CD14-positive monocyte (primary cell): Measurements from ENCODE around the gene WDR4. TPM values are rescaled to one million over a fixed set of nuclear protein-coding genes. Genes with fewer than 3 reads are reported as not detected.
"Not testable (repeated sequence)": the region's sequence is repeated elsewhere in the genome, so short reads cannot be mapped to it uniquely, and the experiment has no call there.

ENCODE experiments used
- DNase-seq, 3 donors: peaks; one replicate each; pipeline ENCODE4 v3.0.0-alpha.2; 2011 to 2022
- H2AFZ ChIP-seq: 2 replicates; pipeline ENCODE4 v1.6.0; 2012; ENCODE audit warnings: mild to moderate bottlenecking, low read depth, low read length, inconsistent platforms; ENCODE audit not compliant: insufficient read depth, poor library complexity, severe bottlenecking
- H3K27ac ChIP-seq, 2 donors: 1 replicate in 1 of 2; 2 replicates in 1 of 2; pipeline ENCODE4 v1.5.1; 2012 to 2013; ENCODE audit warnings: low read length in 2 of 2, control low read depth in 1 of 2, inconsistent platforms in 1 of 2, low read depth in 1 of 2, mild to moderate bottlenecking in 1 of 2
- H3K27me3 ChIP-seq, 2 donors: one replicate each; pipeline versions ENCODE4 v1.6.0 to v1.6.1; 2011 to 2013; ENCODE audit warnings: low read length in 2 of 2; ENCODE audit not compliant: control insufficient read depth in 2 of 2, insufficient read depth in 2 of 2
- H3K36me3 ChIP-seq, 2 donors: replicated peaks in 1 of 2; 1 replicate in 1 of 2; 2 replicates in 1 of 2; pipeline versions ENCODE4 v1.5.1 to v1.6.1; 2012 to 2013; ENCODE audit warnings: low read length in 2 of 2, control low read depth in 1 of 2, inconsistent platforms in 1 of 2, mild to moderate bottlenecking in 1 of 2; ENCODE audit not compliant: insufficient read depth in 2 of 2, control insufficient read depth in 1 of 2
- H3K4me1 ChIP-seq, 2 donors: 1 replicate in 1 of 2; 2 replicates in 1 of 2; pipeline versions ENCODE4 v1.5.1 to v1.6.1; 2012 to 2013; ENCODE audit warnings: low read length in 2 of 2, control low read depth in 1 of 2, inconsistent platforms in 1 of 2, mild to moderate bottlenecking in 1 of 2, moderate library complexity in 1 of 2; ENCODE audit not compliant: insufficient read depth in 2 of 2, control insufficient read depth in 1 of 2
- H3K4me2 ChIP-seq: replicated peaks from 2 replicates; pipeline ENCODE3; 2012; ENCODE audit warnings: low read length, moderate library complexity, mild to moderate bottlenecking; ENCODE audit not compliant: poor library complexity, severe bottlenecking; ENCODE audit errors: extremely low read depth
- H3K4me3 ChIP-seq, 3 experiments: fragments of 200-600 bp in 1 of 3; sonication (generic) in 1 of 3; replicated peaks in 1 of 3; 1 replicate in 2 of 3; 2 replicates in 1 of 3; pipeline ENCODE4 v1.5.1; 2011 to 2013; ENCODE audit warnings: low read length in 3 of 3, mild to moderate bottlenecking in 3 of 3, control low read depth in 2 of 3, low read depth in 2 of 3, inconsistent platforms in 1 of 3, moderate library complexity in 1 of 3
- H3K79me2 ChIP-seq: 2 replicates; pipeline ENCODE4 v1.6.0; 2012; ENCODE audit warnings: mild to moderate bottlenecking, control low read depth, inconsistent platforms, low read length, moderate library complexity; ENCODE audit not compliant: insufficient read depth
- H3K9ac ChIP-seq: 2 replicates; pipeline ENCODE4 v1.6.0; 2017; ENCODE audit warnings: low read length, mild to moderate bottlenecking; ENCODE audit not compliant: insufficient read depth, poor library complexity, severe bottlenecking
- H3K9me3 ChIP-seq, 2 donors: replicated peaks in 1 of 2; 1 replicate in 1 of 2; 2 replicates in 1 of 2; pipeline versions ENCODE4 v1.5.1 to v1.6.1; 2012 to 2013; ENCODE audit warnings: low read length in 2 of 2, control low read depth in 1 of 2; ENCODE audit not compliant: control insufficient read depth in 1 of 2, insufficient read depth in 1 of 2
- H4K20me1 ChIP-seq: 2 replicates; pipeline ENCODE4 v1.6.0; 2012; ENCODE audit warnings: mild to moderate bottlenecking, low read length, control low read depth, moderate library complexity; ENCODE audit not compliant: insufficient read depth
- H3K27ac Mint-ChIP-seq, 7 donors: one replicate each; pipeline ENCODE4 v1.8.0; 2020; ENCODE audit warnings: mild to moderate bottlenecking in 7 of 7, mixed read lengths in 7 of 7, moderate library complexity in 6 of 7, inconsistent platforms in 2 of 7
- H3K27me3 Mint-ChIP-seq, 3 donors: one replicate each; pipeline ENCODE4 v1.8.0; 2021 to 2022; ENCODE audit warnings: low read depth in 3 of 3, mild to moderate bottlenecking in 3 of 3, mixed read lengths in 3 of 3, moderate library complexity in 3 of 3, inconsistent platforms in 1 of 3
- H3K36me3 Mint-ChIP-seq, 2 donors: one replicate each; pipeline ENCODE4 v1.8.0; 2020; ENCODE audit warnings: mixed read lengths in 2 of 2, inconsistent platforms in 1 of 2, mild to moderate bottlenecking in 1 of 2
- H3K4me1 Mint-ChIP-seq: one replicate; pipeline ENCODE4 v1.8.0; 2020; ENCODE audit warnings: mild to moderate bottlenecking, mixed read lengths
- H3K4me3 Mint-ChIP-seq, 2 donors: one replicate each; pipeline ENCODE4 v1.8.0; 2020; ENCODE audit warnings: mild to moderate bottlenecking in 2 of 2, mixed read lengths in 2 of 2, moderate library complexity in 1 of 2
- H3K9me3 Mint-ChIP-seq, 7 donors: one replicate each; pipeline ENCODE4 v1.8.0; 2020 to 2022; ENCODE audit warnings: mixed read lengths in 7 of 7, mild to moderate bottlenecking in 6 of 7, moderate library complexity in 6 of 7, inconsistent platforms in 2 of 7
- WGBS: methylation state at CpG from one replicate; pipeline ENCODE4 v1.1.5; 2013; ENCODE audit warnings: missing lambda C conversion rate; ENCODE audit not compliant: insufficient coverage; 5-methylcytosine and 5-hydroxymethylcytosine counted together
- intact Hi-C, 2 donors: fragments of 100-400 bp; cut with micrococcal nuclease; formaldehyde crosslinking; loops; one replicate each; pipeline versions ENCODE4 v1.15.0 to v1.15.1; 2023
- polyA plus RNA-seq, 3 donors: library from polyadenylated mRNA; depleted of rRNA in 1 of 3; unstranded in 2 of 3; stranded (reverse) in 1 of 3; fragments of 300-500 nt in 2 of 3; fragments of >200 nt in 1 of 3; fragmentation: Illumina TruSeq in 2 of 3; gene quantifications; 1 replicate in 2 of 3; 2 replicates in 1 of 3; pipeline ENCODE4 v1.2.3, GENCODE V29; 2012 to 2021
- TF ChIP-seq, protein P1 (sequence below): fragments of 200-600 bp; IDR thresholded peaks from one replicate; pipeline ENCODE4 v1.8.0; 2022; ENCODE audit warnings: antibody characterized with exemption, mild to moderate bottlenecking

WDR4 gene
- polyA plus RNA-seq, 3 donors: 2.9 to 7.0 (median 3.6) TPM

DNA sequence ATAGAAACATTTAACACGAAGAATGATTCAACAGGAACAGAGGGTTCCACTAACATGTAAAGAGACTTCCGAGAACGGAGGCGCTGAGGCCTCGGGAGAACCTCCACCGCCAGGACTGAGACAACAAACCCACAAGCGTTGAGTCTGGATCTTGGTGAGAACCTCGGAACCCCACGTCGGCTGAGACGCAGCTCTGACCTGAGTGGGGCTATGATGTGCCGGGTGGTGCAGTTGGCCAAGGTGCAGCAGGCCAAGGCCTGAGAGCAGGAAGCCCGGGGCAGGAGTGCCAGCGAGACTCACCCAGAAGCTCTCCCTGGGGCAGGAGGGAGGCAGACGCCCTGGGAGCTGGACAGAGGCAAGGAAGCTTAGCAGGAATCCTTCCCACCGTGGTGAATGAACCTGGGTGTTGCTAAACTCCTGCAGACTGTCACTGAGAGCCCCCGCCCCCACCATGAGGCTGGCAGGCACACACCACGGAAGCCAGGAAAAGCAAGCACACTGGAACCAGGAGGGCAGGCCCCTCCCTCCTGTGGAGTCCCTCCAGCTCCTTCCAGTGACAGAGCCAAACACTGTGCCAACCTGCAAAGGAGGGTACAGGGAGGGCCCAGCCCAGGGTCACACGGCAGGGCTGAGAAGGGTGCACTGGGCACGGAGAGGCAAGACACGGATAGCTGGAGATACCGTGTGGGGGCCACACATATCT lies 34.8 kb downstream of the WDR4 start:
- H3K79me2 ChIP-seq: peaks cover 6% of the 10 kb centered on the region
- H3K36me3 Mint-ChIP-seq: peaks cover 68 to 72% of the 10 kb centered on the region in 2 donors
- WGBS: 95% methylated on average over 19 of the region's 22 CpGs
- no peak overlapping the region for H3K4me2 ChIP-seq
- H2AFZ ChIP-seq: no peak overlapping the region
- TF ChIP-seq, protein P1, sequence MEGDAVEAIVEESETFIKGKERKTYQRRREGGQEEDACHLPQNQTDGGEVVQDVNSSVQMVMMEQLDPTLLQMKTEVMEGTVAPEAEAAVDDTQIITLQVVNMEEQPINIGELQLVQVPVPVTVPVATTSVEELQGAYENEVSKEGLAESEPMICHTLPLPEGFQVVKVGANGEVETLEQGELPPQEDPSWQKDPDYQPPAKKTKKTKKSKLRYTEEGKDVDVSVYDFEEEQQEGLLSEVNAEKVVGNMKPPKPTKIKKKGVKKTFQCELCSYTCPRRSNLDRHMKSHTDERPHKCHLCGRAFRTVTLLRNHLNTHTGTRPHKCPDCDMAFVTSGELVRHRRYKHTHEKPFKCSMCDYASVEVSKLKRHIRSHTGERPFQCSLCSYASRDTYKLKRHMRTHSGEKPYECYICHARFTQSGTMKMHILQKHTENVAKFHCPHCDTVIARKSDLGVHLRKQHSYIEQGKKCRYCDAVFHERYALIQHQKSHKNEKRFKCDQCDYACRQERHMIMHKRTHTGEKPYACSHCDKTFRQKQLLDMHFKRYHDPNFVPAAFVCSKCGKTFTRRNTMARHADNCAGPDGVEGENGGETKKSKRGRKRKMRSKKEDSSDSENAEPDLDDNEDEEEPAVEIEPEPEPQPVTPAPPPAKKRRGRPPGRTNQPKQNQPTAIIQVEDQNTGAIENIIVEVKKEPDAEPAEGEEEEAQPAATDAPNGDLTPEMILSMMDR: no peak
- H3K4me1 ChIP-seq: no peaks in the 10 kb centered on the region
- no peak overlapping the region for H3K9ac ChIP-seq
- H3K36me3 ChIP-seq: peaks cover 73 to 89% of the 10 kb centered on the region in 2 donors
- no peaks in the 10 kb centered on the region for H3K4me1 Mint-ChIP-seq
- no peaks in the 10 kb centered on the region for H3K27me3 ChIP-seq
- H3K4me3 Mint-ChIP-seq: no peak overlapping the region
- no peak for DNase-seq
- H3K27ac Mint-ChIP-seq: no peak overlapping the region
- H3K4me3 ChIP-seq: no peak overlapping the region
- H3K27me3 Mint-ChIP-seq: peaks cover 0 to 3% (median 0%) of the 10 kb centered on the region in 3 donors
- H3K27ac ChIP-seq: no peak overlapping the region
- peaks cover 0 to 4% (median 0%) of the 10 kb centered on the region in 7 donors for H3K9me3 Mint-ChIP-seq
- H3K9me3 ChIP-seq: no peaks in the 10 kb centered on the region
- H4K20me1 ChIP-seq: no peaks in the 10 kb centered on the region
- intact Hi-C loops: loop anchor here in 1 of 2 donors (10.0 kb wide), 1 partner anchor 60 kb away; no protein-coding TSS in a partner anchor

DNA sequence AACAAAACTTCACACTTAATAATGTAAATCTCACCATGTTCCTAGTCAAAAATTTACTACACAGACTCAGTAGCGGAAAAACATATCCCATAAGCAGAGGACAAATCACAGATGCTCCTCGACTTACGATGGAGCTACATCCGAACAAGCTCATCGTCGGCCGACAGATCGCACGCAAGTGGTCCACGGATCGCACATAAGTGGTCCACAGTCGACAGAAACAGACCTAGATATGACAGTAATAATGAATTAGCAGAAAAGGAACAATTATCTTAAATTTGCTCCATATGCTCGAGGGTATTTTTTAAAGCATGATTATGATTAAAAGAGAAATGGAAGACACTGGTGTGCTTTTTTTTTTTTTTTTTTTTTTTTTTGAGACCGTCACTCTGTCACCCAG lies 36.3 kb downstream of the WDR4 start:
- 100% methylated on average over 5 of the region's 14 CpGs for WGBS
- no peaks in the 10 kb centered on the region for H3K9me3 ChIP-seq
- no peak overlapping the region for H3K4me3 ChIP-seq
- H3K27me3 ChIP-seq: no peaks in the 10 kb centered on the region
- no peaks in the 10 kb centered on the region for H4K20me1 ChIP-seq
- no peak overlapping the region for H3K9ac ChIP-seq
- intact Hi-C loops: loop anchor here in 1 of 2 donors (10.0 kb wide), 1 partner anchor 62 kb away; no protein-coding TSS in a partner anchor
- no peak overlapping the region for H2AFZ ChIP-seq
- H3K27ac ChIP-seq: no peak overlapping the region
- H3K4me2 ChIP-seq: no peak overlapping the region
- Mint-ChIP-seq H3K27ac (no peak overlapping the region), H3K27me3 (peaks cover 0 to 3% (median 0%) of the 10 kb centered on the region in 3 donors), H3K4me1 (no peaks in the 10 kb centered on the region), H3K36me3 (peaks cover 57 to 60% of the 10 kb centered on the region in 2 donors), H3K4me3 (no peak overlapping the region), H3K9me3 (no peaks in the 10 kb centered on the region)
- TF ChIP-seq, protein P1: no peak
- H3K4me1 ChIP-seq: no peaks in the 10 kb centered on the region
- H3K79me2 ChIP-seq: peaks cover 6% of the 10 kb centered on the region
- DNase-seq: no peak
- peaks cover 69 to 77% of the 10 kb centered on the region in 2 donors for H3K36me3 ChIP-seq

DNA sequence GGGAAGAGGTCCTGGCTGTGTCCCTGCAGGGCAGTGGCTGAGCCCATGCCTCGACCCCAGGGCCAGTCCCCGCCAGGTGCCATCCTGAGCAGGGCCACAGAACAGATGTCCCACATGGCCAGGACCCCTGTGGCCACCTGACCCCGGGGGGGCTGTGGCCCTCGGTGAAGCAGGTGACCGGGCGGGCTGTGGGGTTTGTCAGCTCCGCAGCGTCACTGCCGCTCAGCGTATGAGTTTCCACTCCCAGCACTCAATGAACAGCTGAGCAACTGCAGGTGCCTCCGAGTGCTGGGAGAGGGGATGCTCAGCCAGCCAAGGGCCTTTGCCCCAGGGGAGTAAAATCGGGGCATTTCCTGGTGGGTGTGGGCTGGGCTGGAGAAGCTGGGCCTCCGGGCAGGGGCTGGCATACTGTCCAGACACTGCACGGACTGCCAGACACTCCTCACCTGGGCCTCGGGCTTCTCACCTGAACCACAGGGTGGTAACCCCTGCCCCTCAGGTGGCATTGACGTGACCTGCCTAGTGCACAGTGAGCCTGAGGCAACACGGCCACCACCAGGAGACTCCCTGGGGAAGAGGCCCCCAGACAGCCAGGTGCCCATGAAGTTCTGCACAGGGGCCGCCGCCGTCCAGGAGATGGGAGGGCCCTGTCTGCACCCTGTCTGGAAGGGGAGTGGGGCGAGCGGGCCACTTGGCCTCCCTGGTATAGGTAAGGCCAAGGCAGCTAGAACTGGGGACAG lies 37.3 kb downstream of the WDR4 start:
- H3K4me2 ChIP-seq, H3K4me1 ChIP-seq, H4K20me1 ChIP-seq, H3K27ac ChIP-seq, H3K4me1 Mint-ChIP-seq, H3K4me3 ChIP-seq, H3K9me3 ChIP-seq, H3K79me2 ChIP-seq, DNase-seq, H2AFZ ChIP-seq, H3K27me3 Mint-ChIP-seq, H3K27me3 ChIP-seq, H3K27ac Mint-ChIP-seq, H3K9me3 Mint-ChIP-seq, H3K9ac ChIP-seq, H3K4me3 Mint-ChIP-seq: not testable (repeated sequence)
- peaks cover 49 to 50% of the 10 kb centered on the region in 2 donors for H3K36me3 Mint-ChIP-seq
- H3K36me3 ChIP-seq: peaks cover 60 to 68% of the 10 kb centered on the region in 2 donors
- intact Hi-C loops: loop anchor here in 1 of 2 donors (10.0 kb wide), 1 partner anchor 63 kb away; no protein-coding TSS in a partner anchor
- WGBS: 100% methylated on average over 9 of the region's 22 CpGs
